Activated gamma-delta T cell (primary cell): ENCODE results near the gene PCP4L1.
"Not testable (repeated sequence)": the region's sequence is repeated elsewhere in the genome, so short reads cannot be mapped to it uniquely, and the experiment has no call there.

Source experiments
- DNase-seq: peaks from one replicate; lab custom pipeline; 2025; lab: John Stamatoyannopoulos, UW

The PCP4L1 gene

DNA sequence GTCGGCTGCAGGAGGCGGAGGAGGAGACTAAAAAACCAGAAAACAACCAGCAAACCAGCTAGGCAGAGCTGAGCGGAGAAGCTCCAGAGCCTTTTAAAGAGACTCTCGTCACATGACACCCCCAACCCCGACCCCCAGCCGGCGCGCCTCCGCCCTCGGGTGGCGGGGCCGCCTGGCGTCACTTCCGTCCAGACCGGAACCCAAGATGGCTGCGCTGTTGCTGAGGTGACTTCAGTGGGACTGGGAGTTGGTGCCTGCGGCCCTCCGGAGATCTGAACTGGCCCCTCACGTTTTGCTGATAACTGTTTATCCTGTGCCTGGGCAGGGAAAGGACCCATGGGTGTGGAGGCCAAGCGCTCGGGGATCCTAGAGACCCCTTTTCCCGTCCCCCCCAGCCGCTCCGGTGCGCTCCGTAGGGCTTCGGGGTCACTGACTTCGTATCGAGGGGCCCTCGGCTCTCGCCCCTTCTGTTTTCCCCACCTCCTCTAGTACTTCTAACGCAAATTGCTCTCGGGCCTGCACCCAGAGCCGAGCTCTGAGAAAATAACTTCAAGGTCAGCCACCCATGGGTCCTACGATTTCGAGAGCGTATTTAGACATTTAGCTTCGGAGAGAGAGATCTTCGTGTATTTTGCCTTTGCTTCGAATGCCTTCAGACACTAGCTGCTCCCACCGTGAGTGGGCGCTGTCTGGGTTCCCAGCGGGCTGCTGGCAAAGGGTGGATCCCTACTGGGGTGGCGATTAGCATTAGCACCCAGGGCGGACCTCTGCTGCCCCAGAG, 55.8 kb downstream of the PCP4L1 start, which contains the start of gene SDHC:
Gene SDHC, plus strand, starts transcription at position 181 of the 781 bp plus-strand sequence. Its CDS starts 25 bp downstream, at position 206.
- peak; percentile 83 for DNase-seq

DNA sequence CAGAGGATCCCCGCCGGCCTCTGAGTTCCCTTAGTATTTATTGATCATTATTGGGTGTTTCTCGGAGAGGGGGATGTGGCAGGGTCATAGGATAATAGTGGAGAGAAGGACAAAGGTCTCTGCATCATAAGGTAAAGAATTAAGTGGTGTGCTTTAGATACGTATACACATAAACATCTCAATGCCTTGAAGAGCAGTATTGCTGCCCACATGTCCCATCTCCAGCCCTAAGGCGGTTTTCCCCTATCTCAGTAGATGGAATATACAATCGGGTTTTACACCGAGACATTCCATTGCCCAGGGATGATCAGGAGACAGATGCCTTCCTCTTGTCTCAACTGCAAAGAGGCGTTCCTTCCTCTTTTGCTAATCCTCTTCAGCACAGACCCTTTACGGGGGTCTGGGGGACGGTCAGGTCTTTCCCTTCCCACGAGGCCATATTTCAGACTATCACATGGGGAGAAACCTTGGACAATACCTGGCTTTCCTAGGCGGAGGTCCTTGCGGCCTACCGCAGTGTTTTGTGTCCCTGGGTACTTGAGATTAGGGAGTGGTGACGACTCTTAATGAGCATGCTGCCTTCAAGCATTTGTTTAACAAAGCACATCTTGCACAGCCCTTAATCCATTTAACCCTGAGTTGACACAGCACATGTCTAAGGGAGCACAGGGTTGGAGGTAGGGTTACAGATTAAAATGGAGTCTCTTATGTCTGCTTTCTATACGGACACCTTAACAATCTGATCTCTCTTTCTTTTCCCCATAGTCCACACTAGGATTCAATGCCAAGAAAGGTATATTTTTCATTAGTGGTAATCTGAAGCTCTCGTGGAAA, 57.5 kb downstream of the PCP4L1 start:
- DNase-seq = not testable (repeated sequence)

DNA sequence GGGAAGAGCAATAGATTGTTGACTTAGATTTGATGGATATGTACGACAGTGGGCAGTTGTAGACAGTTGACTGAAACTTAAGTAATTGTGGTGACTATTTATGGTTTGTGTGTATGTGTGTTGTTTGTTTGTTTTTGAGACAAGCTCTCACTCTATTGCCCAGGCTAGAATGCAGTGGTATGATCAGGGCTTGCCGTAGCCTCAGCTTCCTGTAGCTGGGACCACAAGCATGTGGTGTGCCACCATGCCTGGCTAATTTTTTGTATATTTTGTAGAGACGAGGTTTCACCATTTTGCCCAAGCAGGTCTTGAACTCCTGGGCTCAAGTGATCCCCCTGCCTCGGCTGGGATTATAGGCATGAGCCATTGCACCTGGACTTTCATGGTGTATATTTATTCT, 65.5 kb downstream of the PCP4L1 start:
- DNase-seq = no peak

DNA sequence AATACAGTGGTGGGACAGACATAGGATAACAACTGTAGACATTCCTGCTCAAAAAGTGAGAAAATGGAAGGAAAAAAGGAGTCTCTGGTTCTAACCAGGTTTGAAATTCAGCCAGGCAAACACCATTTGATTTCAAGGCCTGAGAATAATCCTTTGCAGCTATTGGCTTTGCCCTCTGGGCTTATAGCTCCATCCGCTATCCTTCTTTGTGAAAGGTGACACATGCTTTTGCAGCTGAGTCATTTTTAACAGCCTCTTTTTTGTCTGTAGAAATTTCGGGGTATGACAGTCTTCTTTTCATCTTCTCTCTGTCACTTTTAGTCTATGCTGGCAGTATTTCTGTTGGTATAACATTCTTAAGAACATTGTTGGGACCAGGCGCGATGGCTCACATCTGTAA, 71.8 kb downstream of the PCP4L1 start:
- DNase-seq = no peak

DNA sequence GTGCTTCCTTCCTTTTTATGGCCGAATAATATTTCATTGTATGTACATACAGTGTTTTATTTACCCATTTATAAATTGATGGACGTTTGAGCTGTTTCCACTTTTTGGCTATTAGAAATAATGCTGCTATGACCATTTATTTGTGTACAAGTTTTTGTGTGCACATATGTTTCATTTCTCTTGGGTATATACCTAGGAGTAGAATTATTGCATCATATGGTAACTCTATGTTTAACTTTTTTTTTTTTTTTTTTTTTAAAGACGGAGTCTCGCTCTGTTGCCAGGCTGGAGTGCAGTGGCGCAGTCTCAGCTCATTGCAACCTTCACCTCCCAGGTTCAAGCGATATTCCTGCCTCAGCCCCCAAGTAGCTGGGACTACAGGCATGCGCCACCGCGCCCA, 74.6 kb downstream of the PCP4L1 start:
- DNase-seq = no peak
